MV-4-11 (cell line): ENCODE results near the gene MTFR1L.

Experiments
- DNase-seq: peaks from one replicate; lab custom pipeline; 2025; lab: John Stamatoyannopoulos, UW

MTFR1L gene

DNA sequence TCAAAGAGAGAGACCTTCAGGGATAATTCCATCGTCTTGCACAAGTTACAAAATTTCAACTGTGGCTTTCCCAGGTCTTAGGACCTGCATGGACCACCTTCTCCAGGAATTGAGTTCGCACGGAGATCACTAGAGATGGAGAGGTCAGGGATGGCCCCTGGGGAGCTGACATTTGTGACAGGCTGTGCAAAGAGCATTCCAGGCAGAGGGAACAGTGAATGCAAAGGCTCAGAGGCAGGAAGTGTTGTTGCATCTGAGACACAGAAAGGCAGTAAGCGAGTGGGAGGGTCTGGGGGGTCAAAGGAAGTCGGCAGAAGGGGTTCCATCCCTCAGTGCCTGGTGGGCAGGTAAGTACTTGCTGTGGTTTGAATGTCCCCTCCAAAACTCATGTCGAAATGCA is 29.3 kb upstream of the MTFR1L start:
- DNase-seq: no peak

- no peak for DNase-seq
Measured at GRCh38 chr1:25792115-25792514, 27.6 kb upstream of the MTFR1L start.

- DNase-seq: no peak
Measured at GRCh38 chr1:25793585-25794170, 26.1 kb upstream of the MTFR1L start.

DNA sequence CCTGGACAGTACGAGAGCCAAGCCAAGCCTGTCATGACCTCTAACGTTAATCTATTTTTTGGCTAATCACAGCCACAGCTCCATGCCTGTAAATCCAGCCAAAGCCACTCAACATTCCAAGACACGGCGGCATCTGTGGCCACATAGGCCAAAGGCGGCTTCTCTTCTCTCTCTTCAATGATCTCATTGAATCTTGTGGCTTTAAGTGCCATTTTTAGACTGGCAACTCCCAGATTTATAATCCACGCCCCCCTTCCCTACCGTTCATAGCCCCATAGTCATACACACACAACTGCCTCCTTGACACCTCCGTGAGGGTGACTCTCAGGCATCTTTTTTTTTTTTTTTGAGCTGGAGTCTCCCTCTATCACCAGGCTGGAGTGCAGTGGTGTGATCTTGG is 25.4 kb upstream of the MTFR1L start:
- DNase-seq: no peak

DNA sequence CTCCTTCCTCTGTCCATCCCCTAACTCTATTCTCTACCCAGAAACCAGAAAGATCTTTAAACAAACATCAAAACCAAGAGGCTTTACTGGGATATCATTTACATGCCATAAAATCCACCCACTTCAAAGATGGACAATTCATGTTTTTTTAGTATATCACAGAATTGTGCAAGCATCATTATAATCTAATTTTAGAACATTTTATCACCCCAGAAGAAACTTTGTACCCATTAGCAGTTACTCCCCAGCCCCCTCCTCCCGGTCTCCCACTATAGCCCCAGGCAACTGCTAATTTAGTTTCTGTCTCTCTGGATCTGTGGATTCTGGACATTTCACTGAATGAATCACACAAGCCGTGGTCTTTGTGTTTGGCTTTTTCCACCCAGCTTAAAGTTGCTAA is 24.5 kb upstream of the MTFR1L start:
- DNase-seq: no peak

DNA sequence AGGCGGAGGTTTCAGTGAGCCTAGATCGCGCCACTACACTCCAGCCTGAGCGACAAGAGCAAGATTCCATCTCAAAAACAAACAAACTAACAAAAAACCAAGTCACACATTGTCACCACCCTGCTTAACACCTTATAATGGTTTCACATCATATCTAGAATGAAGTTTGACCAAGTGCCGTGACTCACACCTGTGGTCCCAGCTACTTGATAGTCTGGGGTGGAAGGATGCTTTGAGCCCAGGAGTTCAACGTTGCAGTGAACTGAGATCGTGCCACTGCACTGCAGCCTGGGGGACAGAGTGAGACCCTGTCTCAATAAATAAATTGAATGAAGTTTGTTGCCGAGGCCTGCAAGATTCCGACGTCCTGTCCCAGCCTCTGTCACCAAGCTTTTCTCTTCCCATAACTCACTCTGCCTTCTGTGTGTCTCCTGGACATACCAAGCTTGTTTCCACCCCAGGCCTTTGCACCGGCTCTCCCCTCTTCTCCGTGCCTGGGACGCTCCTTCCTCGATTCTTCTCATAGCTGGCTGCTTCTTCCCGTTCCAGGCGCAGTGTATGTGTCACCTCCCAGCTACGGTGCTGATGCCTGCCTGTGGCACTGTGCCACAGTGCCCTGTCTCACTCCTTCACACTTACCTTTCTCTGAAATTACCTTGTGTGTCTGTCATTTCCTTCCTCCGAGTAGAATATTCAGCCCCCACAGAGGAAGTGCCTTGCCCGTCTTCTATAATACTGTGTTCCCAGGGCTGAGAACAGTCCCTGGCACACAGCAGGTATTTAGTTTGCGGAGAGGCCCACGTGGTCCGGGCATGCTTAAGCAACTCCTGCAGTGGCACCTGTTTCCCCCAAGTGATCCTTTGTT is 23.6 kb upstream of the MTFR1L start:
- DNase-seq: no peak

DNA sequence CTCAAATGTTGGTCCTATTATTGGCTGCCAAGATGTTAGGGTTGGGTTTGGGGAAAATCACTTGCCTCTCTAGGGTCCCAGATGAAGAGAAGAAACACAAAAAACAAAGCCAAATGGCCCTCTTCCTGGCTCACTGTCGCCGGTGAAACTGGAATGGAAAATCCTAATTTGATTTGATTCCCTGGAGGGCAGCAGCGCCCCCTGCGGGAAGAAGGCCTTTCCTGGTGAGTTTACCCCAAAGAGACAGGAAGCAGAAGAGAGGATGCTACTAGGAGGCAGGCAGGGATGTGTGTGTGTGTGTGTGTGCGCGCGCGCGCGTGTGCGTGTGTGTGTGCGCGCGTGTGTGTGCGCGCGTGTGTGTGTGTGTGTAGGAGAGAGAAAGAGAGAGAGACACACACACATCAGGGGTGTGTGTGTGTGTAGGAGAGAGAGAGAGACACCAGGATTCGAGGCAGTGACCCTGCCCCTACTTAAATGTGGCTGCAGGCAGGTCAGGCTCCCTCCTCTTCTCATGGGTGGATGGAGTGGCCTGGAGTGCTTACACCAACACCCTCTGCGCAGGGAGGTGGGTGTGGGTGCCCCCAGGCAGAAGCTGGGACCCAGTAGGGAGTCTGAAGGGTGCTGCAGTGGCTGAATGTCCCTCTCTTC is 22.8 kb upstream of the MTFR1L start:
- DNase-seq: peak; percentile 81

DNA sequence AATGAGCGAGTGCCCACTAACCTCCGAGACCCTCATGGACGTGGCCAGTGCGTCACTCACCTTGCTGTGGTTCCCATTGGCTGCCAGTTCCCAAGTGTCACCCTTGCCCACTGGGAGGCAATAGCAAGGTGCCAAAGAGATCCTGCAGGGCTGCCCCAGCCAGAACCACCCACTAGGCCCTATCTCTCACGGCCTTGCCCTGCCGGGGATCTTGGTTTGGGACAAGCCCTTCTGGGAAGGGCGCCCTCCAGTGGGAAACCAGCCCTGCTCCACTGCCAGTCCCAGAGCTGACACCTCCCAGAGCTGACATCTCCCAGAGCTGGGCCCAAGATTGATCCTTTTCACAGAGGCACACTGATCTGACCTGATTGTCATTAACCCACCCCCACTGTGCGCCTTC is 21.8 kb upstream of the MTFR1L start:
- DNase-seq: peak; percentile 19

DNA sequence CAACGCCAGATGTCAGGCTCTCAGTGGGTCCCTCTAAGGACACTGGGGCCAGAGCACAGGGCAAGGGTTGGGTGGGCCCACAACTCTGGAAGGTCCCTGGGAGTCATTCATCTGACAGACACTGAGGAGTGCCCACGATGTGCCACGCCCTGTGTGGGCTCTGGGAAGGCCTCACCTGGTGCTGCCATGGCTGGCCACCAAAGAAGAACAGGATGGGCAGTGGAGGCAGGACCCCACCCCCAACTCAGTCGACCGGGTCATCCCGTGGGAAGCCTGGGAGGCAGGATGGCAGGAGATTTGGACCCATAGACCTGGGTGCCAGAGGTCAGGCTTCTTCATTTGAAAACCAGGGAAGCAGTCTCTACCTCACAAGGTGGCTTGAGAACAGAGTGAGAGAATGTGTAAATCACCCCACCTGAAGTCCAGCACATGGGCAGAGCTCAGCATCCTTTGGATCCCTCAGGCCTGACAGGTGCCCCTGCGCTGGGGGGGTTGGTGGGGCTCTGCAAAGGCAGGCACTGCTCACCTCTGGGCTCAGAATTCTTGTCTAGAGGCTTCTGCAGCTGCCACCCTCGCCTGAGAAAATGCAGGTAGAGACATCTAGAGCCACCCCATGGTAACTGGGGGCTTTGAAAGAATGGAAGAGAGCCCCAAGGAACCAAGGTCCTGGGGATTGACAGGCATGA is 20.9 kb upstream of the MTFR1L start:
- no peak for DNase-seq

DNA sequence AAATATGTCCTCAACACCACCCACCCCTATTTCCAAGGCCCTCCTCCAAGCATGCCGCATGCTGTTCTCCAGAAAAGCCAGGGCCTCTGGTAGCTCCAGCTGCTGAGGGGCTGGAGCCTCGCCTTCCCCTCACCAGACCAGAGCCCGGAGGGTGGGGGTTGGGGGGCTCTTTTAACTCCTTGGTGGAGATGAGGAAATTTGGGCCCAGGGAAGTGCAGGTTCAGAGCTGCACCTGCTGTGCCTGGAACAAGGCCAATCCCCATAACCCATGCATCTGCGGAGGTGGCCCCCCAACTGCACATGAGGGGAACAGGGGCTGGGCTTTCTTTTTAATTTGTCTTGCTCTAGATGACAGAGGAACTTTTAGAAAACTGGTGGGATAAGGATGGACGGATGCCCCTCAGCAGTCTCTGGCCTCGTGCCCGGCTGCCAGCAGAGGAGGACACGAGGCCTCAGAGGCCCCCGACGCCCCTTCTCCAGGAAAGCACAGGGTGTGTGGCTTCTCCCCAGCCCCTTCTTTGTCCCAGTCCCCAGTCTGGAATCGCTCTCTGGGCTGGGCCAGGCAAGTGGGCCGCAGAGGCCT is 20.3 kb upstream of the MTFR1L start:
- DNase-seq: no peak

- DNase-seq: no peak
Measured at GRCh38 chr1:25799935-25800702, 19.6 kb upstream of the MTFR1L start, which contains the start of gene SELENON. TSS of gene SELENON (plus strand) at chr1:25800193. CDS start at chr1:25800231, 38 bp downstream.

- DNase-seq: no peak
Measured at GRCh38 chr1:25800703-25801377, 18.9 kb upstream of the MTFR1L start.

DNA sequence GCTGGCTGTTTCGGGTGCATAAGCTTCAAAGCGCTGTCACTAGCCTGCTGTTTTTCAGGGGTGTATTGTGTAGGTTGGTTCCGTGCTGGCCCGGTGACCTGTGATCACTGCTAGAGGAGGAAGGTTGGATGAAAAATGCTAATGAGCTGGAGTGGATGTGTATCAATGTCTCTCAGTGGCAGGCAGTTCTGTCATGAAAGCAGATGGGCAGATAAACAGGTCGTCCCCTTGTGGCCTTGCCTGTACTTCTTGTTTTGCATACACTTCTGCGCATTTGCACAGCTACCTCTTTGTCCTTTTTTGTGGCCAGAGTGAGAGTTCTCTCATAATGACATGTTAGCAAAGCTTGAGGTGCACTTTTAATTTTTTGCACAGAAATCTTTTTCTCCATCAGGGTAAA is 16.8 kb upstream of the MTFR1L start:
- no peak for DNase-seq

GRCh38 chr1:25803368-25803767 is 16.4 kb upstream of the MTFR1L start:
- DNase-seq: no peak

- no peak for DNase-seq
Measured at GRCh38 chr1:25804244-25804963, 15.3 kb upstream of the MTFR1L start.

DNA sequence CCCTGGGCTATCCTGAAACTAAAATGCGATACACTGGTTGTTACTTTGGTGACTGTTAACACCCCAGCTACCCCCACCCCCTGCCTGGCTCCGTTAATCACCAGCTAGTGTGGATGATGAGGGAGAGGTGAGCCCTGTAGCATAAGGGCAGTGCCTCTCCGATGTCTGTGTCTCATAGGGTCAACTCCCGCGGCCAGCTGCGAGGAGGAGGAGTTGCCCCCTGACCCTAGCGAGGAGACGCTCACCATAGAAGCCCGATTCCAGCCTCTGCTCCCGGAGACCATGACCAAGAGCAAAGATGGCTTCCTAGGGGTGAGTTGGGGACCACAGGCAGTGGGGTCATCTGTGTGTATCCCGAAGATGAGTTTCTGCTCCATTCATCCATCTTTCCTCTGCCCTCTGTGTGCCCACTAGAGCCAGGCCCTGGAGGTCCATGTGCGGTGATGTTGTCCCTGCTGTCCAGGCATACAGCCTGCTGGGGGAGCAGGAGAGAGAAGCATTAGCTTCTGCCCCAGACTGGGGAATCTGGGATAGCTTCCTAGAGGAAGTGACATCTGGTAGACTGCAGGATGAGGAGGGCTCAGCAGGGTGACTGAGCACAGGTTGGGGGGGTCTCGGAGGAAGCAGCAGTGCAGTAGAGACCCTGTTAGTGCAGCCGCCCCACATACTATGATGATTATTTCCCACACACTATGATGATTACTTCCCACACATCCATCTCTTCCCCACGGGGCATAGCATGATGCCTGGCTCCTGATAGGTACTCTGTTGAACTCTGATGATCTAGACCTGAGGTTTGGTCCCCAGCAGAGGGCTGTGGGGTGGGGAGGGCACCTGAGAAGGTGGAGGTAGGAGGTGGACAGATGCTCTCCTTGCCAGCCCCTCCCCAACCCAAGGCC is 14.5 kb upstream of the MTFR1L start:
- no peak for DNase-seq

DNA sequence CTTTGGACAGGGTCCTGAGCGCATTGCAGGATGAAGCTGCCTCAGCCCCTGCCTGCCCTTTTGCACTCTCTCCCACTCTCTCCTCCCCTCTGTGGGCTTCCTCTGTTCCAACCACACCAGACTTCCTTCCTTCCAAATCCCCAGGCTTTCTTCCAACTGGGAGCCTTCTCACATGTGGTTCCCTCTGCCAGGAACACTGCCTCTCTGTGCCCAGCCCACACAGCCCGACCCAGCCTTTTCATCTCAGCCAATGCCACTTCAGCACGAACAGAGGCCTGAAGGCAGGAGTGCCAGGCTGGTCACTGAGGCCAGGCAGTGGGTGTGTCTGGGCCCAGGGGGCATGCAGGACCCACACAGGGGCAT is 13.9 kb upstream of the MTFR1L start:
- DNase-seq: no peak

GRCh38 chr1:25806418-25806817 is 13.3 kb upstream of the MTFR1L start:
- DNase-seq: no peak
